GM21367 (cell line): ENCODE measurements around the gene PDE1A.

ENCODE experiments used
- ATAC-seq: cut with Tn5 transposase; IDR thresholded peaks from one replicate; pipeline ENCODE4 v1.9.1; 2021; ENCODE audit not compliant: unreplicated experiment

Gene PDE1A

DNA sequence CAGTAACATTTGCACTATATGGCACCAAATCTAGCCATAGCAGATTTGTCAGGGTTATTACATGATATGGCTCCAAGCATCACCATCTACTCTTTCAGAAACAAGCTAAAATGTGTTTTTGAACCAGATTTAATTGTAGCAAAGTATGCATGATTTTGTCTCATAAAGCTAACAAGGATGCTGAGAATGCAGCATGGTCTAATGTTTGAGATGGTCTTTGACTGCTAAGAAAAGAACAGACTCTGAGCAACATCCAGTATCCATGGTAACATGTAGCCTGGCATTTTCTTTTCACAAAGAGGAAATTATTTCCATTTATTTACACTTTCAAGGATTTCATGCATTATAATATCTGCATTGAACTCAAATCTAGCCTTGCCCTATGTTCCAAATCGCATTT lies 206.5 kb downstream of the PDE1A start:
- ATAC-seq, result no peak

DNA sequence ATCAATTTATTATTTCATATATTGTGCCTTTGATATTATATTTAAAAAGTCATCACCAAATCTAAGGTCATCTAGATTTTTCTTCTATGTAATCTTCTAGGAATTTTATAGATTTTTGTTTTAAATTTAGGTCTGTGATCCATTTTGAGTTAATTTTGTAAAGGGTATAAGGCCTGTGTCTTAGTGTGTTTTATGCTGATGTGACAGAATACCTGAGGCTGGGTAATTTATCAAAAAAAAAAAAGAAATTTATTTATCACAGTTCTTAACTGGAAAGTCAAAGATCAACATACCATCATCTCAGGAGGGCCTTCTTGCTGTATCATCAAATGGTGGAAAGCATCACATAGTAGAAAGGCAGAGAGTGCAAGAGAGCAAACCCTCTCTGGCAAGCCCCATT lies 216.2 kb downstream of the PDE1A start:
- no peak for ATAC-seq

DNA sequence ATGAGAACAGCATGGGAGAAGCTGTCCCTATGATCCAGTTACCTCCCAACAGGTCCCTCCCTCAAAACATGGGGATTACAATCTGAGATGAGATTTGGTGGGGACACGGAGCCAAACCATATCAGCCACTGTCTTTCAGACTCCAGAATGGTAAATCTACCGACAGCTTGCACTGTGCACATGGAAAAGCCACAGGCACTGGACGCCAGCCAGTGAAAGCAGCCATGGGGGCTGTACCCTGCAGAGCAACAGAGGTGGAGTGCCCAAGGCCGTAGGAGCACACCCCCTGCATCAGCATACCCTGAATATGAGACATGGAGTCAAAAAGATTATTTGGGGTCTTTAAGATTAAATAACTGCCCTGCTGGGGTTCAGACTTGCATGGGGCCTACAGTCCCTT lies 218.4 kb downstream of the PDE1A start:
- no peak for ATAC-seq

DNA sequence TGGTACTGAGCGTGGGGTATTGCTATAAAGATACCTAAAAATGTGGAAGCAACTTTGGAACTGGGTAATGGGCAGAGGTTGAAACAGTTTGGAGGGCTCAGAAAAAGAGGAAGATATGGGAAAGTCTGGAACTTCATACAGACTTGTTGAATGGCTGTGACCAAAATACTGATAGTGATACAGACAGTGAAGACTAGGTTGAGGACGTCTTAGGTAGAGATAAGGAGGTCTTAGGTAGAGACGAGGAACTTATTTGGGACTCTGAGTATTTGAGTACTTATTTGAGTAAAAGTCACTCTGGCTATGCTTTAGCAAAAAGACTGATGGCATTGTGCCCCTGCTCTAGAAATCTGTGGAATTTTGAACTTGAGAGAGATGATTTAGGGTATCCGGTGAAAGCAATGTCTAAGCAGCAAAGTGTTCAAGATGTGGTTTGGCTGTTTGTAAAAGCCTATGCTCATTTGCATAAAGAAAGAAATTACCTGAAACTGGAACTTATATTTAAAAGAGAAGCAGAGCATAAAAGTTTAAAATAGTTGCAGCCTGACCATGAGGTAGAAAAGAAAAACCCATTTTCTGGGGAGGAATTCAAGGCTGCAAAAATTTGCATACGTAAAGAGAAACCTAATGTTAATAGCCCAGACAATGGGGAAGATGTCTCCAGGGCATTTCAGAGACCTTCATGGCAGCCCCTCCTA lies 219.6 kb downstream of the PDE1A start:
- peak; percentile 71 for ATAC-seq

DNA sequence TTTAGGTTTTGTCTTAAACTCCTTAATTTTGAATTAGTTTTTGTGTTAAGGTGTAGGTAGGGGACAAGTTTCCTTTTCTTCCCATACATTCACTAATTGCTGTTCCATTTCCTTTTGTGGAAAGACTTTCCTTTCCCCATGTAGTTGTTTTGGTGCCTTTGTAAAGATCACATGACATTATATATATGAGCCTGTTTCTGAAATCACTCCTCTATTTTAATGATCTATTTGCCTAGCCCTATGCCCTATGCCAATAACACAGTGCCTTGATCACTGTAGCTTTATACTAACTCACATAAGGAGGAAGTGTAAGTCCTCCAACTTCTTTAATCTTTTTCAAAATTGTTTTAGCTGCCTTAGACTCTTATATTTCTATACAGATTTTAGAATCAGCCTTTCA lies 229.3 kb downstream of the PDE1A start:
- no peak for ATAC-seq

DNA sequence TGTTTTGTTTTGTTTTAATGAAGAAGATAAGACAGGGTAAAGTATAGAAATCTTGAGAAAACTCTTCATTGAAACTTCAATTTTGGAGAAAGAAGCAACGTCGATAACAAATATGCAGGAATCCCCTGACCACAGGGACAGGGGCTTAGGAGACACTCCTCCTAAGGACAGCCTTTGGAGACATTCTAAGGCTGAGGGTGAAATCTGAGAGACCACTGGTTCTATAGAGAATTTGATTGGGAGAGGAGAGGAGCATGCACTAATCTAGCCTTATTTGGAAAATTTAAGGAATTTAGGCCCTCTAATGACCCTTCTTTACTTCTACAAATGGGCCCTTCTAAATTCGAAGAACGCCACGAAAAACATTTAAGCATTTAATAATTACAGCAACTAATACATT lies 233.5 kb downstream of the PDE1A start:
- ATAC-seq, result no peak

DNA sequence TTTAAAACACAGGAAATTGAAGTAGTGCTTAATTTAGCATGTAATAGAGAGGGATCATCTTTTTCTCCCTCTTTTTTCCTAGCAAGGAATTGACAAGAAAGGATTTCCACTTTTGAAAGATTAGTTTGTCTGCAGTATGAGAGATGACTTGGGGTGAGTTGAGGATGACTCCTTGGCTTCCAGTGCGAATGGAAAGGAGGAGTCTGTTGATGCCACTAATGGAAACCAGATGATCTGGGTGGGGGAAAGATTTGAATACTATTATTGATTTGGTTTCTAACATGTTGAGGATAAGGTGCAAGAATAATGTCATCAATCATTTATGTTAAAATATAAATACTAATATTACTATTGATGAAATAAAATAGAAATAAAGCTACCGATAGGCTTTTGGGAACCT lies 235.8 kb downstream of the PDE1A start:
- ATAC-seq, result no peak

DNA sequence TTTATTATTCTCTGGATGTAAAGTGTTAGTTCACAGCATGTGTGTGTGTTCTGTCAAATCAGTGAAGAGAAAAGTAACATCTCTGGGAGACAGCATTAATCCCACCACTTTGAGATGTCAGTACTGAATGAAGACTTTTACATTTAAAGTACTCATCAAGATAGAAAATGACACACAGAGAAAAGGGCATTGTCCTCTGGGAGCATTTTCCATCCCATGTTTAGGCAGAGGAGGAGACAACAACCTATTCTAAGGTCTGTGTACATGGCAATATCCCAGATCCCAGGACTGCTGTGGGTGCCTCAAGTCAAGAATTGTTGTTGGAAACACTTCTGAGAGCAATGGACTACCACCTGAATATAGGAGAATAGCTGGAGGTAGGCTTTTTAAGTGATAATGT lies 239.7 kb downstream of the PDE1A start:
- no peak for ATAC-seq

DNA sequence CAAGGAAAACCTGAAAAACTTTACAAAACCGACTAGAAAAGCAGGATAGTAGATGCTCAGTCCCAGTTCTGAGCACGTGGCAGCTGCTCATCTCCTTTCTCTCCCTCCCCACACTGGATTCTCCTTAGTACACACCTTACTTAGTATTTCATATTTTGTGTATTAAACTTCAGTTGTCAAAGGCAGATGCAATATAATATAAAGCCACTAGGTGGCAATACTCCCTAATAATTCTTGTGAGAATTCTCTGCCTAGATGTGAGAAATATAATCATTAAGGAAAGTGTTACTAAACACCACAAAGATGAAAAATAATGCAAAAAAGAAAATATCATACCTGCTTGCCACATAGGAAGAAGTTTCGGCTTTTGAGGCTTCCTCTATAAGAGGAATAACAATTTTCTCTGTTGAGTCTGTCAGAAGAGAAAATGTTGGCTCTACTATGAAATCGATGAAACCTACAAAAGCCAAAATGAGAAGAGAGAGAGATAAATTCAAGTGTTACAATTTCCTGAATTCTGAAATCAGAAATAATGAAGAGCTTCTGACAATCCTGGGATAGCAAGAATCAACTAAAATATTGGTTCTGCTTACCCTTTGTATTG lies 240.6 kb downstream of the PDE1A start:
- peak; percentile 74 for ATAC-seq

DNA sequence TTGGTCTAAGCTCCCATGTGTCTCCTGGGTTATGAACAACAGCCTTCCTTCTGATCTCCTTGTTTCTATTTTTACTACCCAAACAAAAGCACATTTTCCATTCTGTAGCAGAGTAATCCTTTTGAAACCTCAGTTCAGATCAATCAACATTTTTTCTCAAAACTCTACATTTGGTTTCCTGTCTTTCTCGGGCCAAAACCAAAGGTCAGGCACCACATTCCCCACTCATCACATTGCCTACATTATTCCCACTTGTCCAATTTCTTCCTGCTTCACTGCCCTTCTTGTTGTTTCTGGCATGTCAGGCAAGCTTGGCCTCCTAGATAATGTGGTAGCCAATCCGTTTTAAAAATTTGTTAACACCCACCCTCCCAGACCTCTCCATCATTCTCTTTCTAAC lies 244.4 kb downstream of the PDE1A start:
- ATAC-seq, result no peak

DNA sequence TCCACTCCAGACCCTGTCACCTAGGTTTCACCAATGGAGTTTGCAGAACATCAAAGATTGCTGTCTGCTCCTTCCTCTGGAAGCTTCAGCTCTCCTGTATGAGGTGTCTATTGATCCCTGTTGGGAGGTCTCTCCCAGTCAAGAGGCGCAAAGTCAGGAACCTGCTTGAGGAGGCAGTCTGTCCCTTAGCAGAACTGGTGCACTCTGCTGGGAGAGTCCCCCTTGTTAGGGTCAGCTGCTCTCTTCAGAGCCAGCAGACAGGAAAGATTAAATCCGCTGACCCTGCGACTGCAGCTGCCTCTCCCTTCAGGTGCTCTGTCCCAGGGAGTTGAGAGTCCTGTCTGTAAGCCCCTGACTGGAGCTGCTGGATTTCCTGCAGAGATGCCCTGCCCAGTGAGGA lies 245.5 kb downstream of the PDE1A start:
- ATAC-seq, result no peak

DNA sequence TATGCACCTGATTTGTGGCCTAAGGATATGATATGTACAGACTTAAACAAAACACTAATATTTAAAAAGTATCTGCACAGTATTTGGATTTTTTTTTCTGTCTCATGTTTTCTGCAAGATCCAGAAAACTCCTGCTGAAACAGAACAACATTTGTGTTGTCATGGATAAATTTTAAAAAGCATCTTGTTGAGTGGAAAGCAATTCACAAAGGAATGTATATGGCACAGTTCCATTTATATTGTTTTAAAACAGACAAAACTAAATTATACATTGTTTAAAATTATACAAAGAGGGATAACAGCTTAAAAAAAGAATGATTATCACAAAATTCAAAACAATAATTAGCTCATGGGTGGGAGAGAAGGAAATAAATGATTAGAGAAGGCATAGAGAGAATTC lies 247.7 kb downstream of the PDE1A start:
- ATAC-seq, result no peak

DNA sequence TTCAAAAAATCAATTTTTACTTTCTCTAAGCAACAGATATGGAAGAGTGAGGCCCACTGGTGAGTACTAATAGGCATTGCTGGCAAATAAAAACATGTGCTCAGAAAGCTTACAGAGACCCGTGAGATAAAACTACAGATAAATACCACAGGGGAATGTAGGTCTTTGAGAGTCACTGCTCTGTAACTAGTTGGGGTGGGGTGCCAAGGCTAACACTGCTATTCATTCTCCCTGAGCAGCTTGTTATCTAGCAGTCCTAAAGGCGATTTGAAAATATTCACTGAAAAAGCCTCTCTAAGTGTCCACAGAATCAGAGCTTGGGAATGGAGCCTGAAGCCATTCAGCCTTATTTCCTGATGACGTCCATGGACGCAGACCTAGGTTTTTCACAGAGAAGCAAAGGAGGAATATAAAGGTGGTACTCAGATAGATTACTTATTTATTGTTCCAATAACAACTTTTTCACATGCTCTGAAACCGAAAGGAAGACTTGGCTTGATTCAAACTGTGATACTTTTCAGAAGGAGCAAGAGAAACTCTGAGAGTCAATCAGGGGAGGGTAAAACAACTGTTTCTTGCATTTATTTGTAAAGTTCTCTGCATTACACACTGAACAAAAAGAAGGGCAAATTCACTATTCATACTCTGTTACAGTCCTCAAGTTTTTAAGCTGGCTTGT lies 252.8 kb downstream of the PDE1A start:
- ATAC-seq, result no peak

DNA sequence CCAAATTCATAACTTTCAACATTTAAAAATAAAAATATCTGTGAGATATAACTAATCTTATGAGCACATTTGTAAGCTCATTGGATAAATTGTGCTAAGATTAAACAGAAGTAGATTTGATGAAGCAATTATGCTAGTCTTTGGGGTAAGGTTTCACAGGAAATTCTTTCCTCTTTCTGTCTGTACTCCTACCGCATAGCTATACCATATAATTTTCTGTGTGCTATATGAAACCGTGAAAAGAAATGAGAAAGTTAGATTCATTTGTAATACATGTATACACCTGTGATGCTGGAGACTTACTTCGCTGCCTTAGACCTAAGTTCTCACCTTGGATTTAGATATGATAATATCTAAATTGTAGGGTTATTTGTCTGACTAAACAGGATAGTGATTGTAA lies 256.5 kb downstream of the PDE1A start:
- ATAC-seq, result no peak

DNA sequence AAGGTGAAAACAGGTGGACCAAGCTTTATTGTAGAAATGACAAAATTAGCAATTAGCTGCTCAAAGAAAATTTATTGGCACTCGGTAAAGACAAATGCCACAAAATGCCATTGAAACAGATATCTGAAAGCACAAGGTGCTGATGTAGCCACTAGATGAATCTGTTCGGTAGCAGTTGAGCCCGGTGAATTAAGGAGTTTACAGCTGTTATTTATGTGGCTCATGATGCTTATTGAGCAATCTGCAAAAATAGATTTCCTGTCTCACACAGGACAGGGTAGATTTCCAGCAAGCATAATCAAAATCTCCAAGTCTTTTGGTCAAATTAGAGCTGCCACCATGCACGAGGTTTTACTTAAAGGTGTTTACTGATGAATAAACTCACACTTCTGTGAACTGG lies 259.0 kb downstream of the PDE1A start:
- no peak for ATAC-seq

DNA sequence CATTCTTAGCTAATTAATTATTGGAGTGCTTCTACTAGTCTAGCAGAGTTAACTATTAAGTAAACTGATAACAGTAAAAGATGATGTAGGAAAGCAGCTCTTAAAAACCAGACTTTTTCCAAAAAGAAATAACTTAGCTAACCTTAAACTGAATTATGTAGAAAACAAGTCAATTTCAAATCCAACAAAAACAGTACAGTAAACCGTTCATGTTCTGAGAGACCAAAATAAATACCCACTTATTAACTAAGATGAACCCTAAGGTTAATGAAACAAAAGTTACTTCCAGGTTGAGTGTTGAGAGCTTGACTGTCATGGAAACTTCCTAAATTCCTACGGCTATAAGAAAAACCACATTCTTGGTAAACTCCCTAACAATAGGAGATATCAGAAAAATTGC lies 260.0 kb downstream of the PDE1A start:
- ATAC-seq, result no peak

DNA sequence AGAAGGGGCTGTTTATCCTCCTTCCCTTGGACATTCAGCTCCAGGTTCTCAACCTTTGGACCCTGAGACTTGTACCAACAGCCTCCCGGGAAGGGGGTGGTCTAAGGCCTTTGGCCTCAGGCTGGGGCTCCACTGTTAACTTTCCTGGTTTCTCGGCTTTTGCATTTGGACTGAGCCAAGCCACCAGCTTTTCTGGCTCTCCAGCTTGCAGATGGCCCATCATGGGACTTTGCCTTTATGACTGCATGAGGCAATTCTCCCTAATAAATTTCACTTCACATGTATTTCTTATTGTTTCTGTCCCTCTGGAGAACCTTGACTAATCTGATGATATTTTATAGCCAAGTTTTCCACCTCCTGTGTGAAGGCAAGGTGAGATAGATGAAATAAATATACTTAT lies 260.4 kb downstream of the PDE1A start:
- no peak for ATAC-seq

DNA sequence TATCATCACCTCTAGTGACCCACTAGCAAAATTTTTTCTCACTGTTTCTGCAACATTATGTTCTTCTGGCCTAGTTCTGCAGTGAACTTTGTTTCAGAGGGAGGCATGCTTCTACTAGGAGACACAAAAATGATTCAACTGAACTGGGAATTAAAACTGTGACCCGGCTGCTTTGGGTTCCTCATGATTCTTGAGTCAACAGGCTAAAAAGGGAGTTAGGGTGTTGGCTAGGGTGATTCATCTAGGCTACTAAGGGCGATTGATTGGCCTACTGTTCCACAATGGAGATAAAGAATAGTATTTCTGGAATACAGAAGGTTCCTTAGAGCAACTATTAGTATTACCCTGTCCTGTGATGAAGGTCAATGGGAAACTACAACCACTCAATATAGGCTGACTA lies 261.6 kb downstream of the PDE1A start:
- ATAC-seq, result no peak

DNA sequence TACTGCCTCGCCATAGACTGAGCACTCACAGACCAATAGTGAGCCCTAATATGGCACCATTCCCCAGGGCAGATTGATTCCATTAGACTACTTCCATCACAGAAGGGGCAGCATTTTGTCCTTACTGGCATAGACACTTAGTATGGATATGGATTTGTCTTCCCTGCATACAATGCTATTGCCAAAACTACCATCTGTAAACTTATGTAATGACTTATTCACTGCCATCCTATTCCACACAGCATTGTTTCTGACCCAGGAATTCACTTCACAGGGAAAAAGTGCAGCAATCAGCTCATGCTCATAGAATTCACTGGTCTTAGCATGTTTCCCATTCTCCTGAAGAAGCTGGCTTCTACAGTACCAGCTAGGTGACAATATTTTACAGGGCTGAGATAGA lies 262.1 kb downstream of the PDE1A start:
- ATAC-seq, result no peak

DNA sequence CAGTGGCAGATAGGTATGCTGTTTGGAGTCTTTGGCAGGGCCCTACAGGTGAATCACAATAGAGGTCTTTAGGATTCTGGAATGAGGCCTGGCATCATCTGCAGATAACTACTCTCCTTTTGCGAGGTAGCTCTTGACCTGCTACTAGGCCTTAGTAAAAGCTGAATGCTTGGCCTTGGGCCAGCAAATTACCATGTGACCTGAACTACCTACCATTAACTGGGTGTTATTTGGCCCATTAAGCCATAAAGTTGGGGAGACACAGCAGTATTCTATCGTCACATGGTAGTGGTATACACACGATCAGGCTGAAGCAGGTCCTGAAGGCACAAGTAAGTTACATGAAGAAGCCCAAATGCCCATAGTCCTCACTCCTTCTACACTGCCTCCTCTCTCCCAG lies 263.0 kb downstream of the PDE1A start:
- ATAC-seq, result no peak

DNA sequence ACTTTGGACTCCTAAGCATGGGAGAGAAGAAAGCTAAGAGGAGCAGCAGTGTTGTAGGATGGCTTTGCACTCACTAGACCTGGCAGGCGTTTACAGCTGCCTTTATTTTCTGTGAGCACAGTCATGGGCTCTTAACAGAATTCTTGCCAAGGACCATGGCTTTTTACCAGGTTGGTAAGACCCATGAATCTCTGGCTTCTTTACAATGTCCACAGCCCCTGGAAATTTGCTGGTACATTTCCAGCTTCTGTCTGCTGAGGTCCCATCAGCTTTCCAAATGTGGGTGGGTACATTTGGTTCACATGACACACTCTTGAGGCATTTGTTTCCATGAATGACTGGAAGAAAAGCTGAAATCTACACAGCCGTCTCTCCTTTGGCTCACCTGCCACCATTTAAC lies 278.5 kb downstream of the PDE1A start:
- ATAC-seq, result no peak

DNA sequence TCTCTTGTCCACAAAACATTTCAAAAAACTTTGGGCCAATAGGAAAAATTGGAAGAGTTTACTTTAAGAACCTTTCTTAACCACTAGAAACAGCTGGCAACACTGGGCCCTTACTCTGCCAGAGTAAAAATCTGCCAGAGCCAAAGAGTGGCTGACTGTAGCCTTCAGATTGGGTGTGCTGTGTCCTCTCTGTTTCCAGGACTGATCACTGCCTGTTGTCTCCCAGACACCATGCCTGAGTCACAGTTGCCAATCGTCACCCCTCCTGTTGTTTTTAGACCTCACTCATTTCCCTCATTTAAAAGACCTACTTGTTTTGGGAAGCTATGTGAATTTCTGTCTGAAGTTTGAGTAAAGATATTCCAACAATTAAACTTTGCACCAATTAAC lies 282.1 kb downstream of the PDE1A start:
- no peak for ATAC-seq
